H9 (cell line): ENCODE results near the gene KATNIP. TPM values are rescaled to one million over a fixed set of nuclear protein-coding genes. Genes with fewer than 3 reads are reported as not detected.

Source experiments
- DNase-seq: peaks from one replicate; pipeline ENCODE4 v3.0.0-alpha.2; 2017
- H2AFZ ChIP-seq: one replicate; pipeline ENCODE4 v1.6.1; 2013; ENCODE audit warnings: mild to moderate bottlenecking, low read length, control low read depth, moderate library complexity
- H2AK5ac ChIP-seq: 2 replicates; pipeline ENCODE4 v1.6.1; 2013; ENCODE audit warnings: low read length, control low read depth, mixed read lengths; ENCODE audit not compliant: insufficient read length
- H2BK120ac ChIP-seq: one replicate; pipeline ENCODE4 v1.6.1; 2013; ENCODE audit warnings: low read depth, mild to moderate bottlenecking, low read length, control low read depth, inconsistent platforms; ENCODE audit not compliant: poor library complexity, severe bottlenecking
- H2BK12ac ChIP-seq: 2 replicates; pipeline ENCODE4 v1.6.1; 2013; ENCODE audit warnings: low read length, control low read depth, mixed read lengths, low read depth; ENCODE audit not compliant: insufficient read length
- H2BK15ac ChIP-seq: 2 replicates; pipeline ENCODE4 v1.6.1; 2013; ENCODE audit warnings: low read depth, low read length, control low read depth
- H2BK20ac ChIP-seq: one replicate; pipeline ENCODE4 v1.6.1; 2013; ENCODE audit warnings: low read depth, mild to moderate bottlenecking, low read length, control low read depth, inconsistent platforms; ENCODE audit not compliant: poor library complexity, severe bottlenecking
- H2BK5ac ChIP-seq: 2 replicates; pipeline ENCODE4 v1.6.1; 2013; ENCODE audit warnings: low read length, control low read depth, mixed read lengths; ENCODE audit not compliant: insufficient read length
- H3K14ac ChIP-seq: 2 replicates; pipeline ENCODE4 v1.6.1; 2013; ENCODE audit warnings: low read length, control low read depth; ENCODE audit not compliant: insufficient read depth
- H3K18ac ChIP-seq: 2 replicates; pipeline ENCODE4 v1.6.1; 2013; ENCODE audit warnings: low read depth, mild to moderate bottlenecking, mixed read lengths, low read length, control low read depth; ENCODE audit not compliant: insufficient read length
- H3K23ac ChIP-seq: 2 replicates; pipeline ENCODE4 v1.6.1; 2013; ENCODE audit warnings: low read length, control low read depth, mixed read lengths, low read depth; ENCODE audit not compliant: insufficient read length
- H3K23me2 ChIP-seq: 2 replicates; pipeline ENCODE4 v1.6.1; 2013; ENCODE audit warnings: low read depth, mild to moderate bottlenecking, mixed read lengths, low read length, control low read depth; ENCODE audit not compliant: insufficient read length, poor library complexity, severe bottlenecking
- H3K27ac ChIP-seq: 2 replicates; pipeline ENCODE4 v1.5.1; 2013; ENCODE audit warnings: low read length, control low read depth, mixed read lengths, low read depth; ENCODE audit not compliant: insufficient read length
- H3K27me3 ChIP-seq: 2 replicates; pipeline ENCODE4 v1.6.1; 2013; ENCODE audit warnings: low read length, control low read depth, inconsistent platforms; ENCODE audit not compliant: insufficient read depth
- H3K4ac ChIP-seq: 2 replicates; pipeline ENCODE4 v1.6.1; 2013; ENCODE audit warnings: low read depth, mild to moderate bottlenecking, control low read depth, inconsistent platforms, low read length, moderate library complexity
- H3K4me1 ChIP-seq: 2 replicates; pipeline ENCODE4 v1.6.1; 2013; ENCODE audit warnings: low read length, control low read depth, inconsistent platforms; ENCODE audit not compliant: insufficient read depth
- H3K4me2 ChIP-seq: 2 replicates; pipeline ENCODE4 v1.6.1; 2013; ENCODE audit warnings: low read length, control low read depth, mixed read lengths; ENCODE audit not compliant: insufficient read length, insufficient read depth
- H3K56ac ChIP-seq: 2 replicates; pipeline ENCODE4 v1.6.1; 2013; ENCODE audit warnings: low read depth, mild to moderate bottlenecking, mixed read lengths, low read length, control low read depth; ENCODE audit not compliant: insufficient read length
- H3K79me1 ChIP-seq: 2 replicates; pipeline ENCODE4 v1.6.1; 2013; ENCODE audit warnings: low read depth, mild to moderate bottlenecking, moderate library complexity, low read length, control low read depth, inconsistent platforms; ENCODE audit not compliant: insufficient read depth, poor library complexity, severe bottlenecking
- H3K79me2 ChIP-seq: 2 replicates; pipeline ENCODE4 v1.6.1; 2013; ENCODE audit warnings: low read length, control low read depth, inconsistent platforms; ENCODE audit not compliant: insufficient read depth
- H3K9ac ChIP-seq: 2 replicates; pipeline ENCODE4 v1.6.1; 2013; ENCODE audit warnings: low read length, control low read depth, mixed read lengths; ENCODE audit not compliant: insufficient read length; ENCODE audit errors: extremely low read depth
- H3K9me3 ChIP-seq: one replicate; pipeline ENCODE4 v1.6.1; 2013; ENCODE audit warnings: low read depth, low read length, inconsistent platforms; ENCODE audit not compliant: control insufficient read depth
- H3T11ph ChIP-seq: one replicate; pipeline ENCODE4 v1.6.1; 2013; ENCODE audit warnings: mild to moderate bottlenecking, low read length, control low read depth, inconsistent platforms
- H4K20me1 ChIP-seq: one replicate; pipeline ENCODE4 v1.6.1; 2013; ENCODE audit not compliant: control insufficient read depth, insufficient read length, insufficient read depth
- H4K5ac ChIP-seq: 2 replicates; pipeline ENCODE4 v1.6.1; 2013; ENCODE audit warnings: low read depth, mild to moderate bottlenecking, mixed read lengths, low read length, control low read depth; ENCODE audit not compliant: insufficient read length
- H4K8ac ChIP-seq: replicated peaks from 2 replicates; pipeline ENCODE4 v1.6.1; 2013; ENCODE audit warnings: low read length, control low read depth, mixed read lengths, low read depth; ENCODE audit not compliant: insufficient read length
- H4K91ac ChIP-seq: 2 replicates; pipeline ENCODE4 v1.6.1; 2013; ENCODE audit warnings: low read depth, mild to moderate bottlenecking, moderate library complexity, mixed read lengths, low read length, control low read depth; ENCODE audit not compliant: insufficient read length
- H3K27ac Mint-ChIP-seq, 3 experiments: 2 replicates in 2 of 3; 3 replicates in 1 of 3; pipeline ENCODE4 v1.8.0; 2020 to 2021; ENCODE audit warnings: mixed read lengths in 3 of 3, mild to moderate bottlenecking in 1 of 3, moderate library complexity in 1 of 3
- H3K27me3 Mint-ChIP-seq: 2 replicates; pipeline ENCODE4 v1.8.0; 2021; ENCODE audit warnings: low read depth, mild to moderate bottlenecking, moderate library complexity, mixed read lengths
- H3K36me3 Mint-ChIP-seq, 3 experiments: 2 replicates in 2 of 3; 3 replicates in 1 of 3; pipeline ENCODE4 v1.8.0; 2020 to 2021; ENCODE audit warnings: low read depth in 3 of 3, mixed read lengths in 3 of 3; ENCODE audit not compliant: insufficient read depth in 1 of 3
- H3K4me1 Mint-ChIP-seq, 2 experiments: 2 replicates each; pipeline ENCODE4 v1.8.0; 2020; ENCODE audit warnings: mixed read lengths in 2 of 2
- H3K4me3 Mint-ChIP-seq, 2 experiments: 2 replicates in 1 of 2; 3 replicates in 1 of 2; pipeline ENCODE4 v1.8.0; 2020 to 2021; ENCODE audit warnings: mild to moderate bottlenecking in 2 of 2, mixed read lengths in 2 of 2, moderate library complexity in 1 of 2
- H3K9me3 Mint-ChIP-seq, 2 experiments: 2 replicates in 1 of 2; 3 replicates in 1 of 2; pipeline ENCODE4 v1.8.0; 2020; ENCODE audit warnings: mild to moderate bottlenecking in 2 of 2, mixed read lengths in 2 of 2, moderate library complexity in 1 of 2
- CTCF ChIP-seq: fragments of 200-600 bp; sonication (generic); conservative IDR thresholded peaks from 3 replicates; pipeline ENCODE4 v1.8.0; 2021; ENCODE audit warnings: antibody characterized with exemption, mild to moderate bottlenecking
- WGBS: extraction: QIAGEN DNeasy Blood & Tissue Kit; methylation state at CpG from one replicate; pipeline ENCODE4 v1.1.7; 2013; ENCODE audit warnings: missing lambda C conversion rate, low lambda C conversion rate, mixed read lengths; ENCODE audit not compliant: insufficient read length; ENCODE audit errors: extremely low coverage; 5-methylcytosine and 5-hydroxymethylcytosine counted together
- total RNA-seq: library from RNA; stranded (reverse); gene quantifications from 2 replicates; pipeline ENCODE4 v1.2.1, GENCODE V29; 2021

KATNIP gene
- total RNA-seq, 1 experiment from 2014 or later = 13.2 TPM

DNA sequence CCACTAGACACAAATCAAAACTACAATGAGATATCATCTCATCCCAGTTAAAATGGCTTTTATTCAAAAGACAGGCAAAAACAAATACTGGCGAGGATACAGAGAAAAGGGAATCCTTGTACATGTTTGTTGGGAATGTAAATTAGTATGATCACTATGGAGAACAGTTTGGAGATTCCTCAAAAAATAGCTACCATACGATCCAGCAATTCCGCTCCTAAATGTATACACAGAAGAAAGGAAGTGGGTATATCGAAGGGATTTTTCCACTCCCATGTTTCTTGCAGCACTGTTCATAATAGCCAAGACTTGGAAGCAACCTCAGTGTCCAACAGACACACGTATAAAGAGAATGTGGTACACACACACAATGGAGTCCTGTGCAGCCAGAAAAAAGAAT is 35.3 kb downstream of the KATNIP start:
- Histone ChIP-seq H3K56ac (no peak overlapping the region), H4K5ac (no peak overlapping the region), H3T11ph (no peak overlapping the region), H4K20me1 (no peaks in the 10 kb centered on the region), H2BK12ac (no peak overlapping the region), H3K4me1 (no peaks in the 10 kb centered on the region), H3K79me2 (no peaks in the 10 kb centered on the region), H3K23ac (no peak overlapping the region), H2BK5ac (no peak overlapping the region), H3K14ac (no peak overlapping the region), H2BK15ac (no peak overlapping the region), H2AFZ (no peak overlapping the region), H2BK20ac (no peak overlapping the region), H3K27ac (no peak overlapping the region), H3K4ac (no peak overlapping the region), H2AK5ac (no peak overlapping the region), H3K27me3 (no peaks in the 10 kb centered on the region), H2BK120ac (no peak overlapping the region), H4K8ac (no peak overlapping the region), H4K91ac (no peak overlapping the region), H3K9ac (no peak overlapping the region), H3K79me1 (no peaks in the 10 kb centered on the region), H3K9me3 (no peaks in the 10 kb centered on the region), H3K4me2 (no peak overlapping the region), H3K18ac (no peak overlapping the region), H3K23me2 (no peaks in the 10 kb centered on the region)
- Mint-ChIP-seq H3K9me3 (peaks cover 3 to 7% of the 10 kb centered on the region in 2 experiments; a peak in 3 of 5 replicates), H3K27ac (no peak overlapping the region), H3K4me1 (peaks cover 16% of the 10 kb centered on the region in 2 experiments), H3K4me3 (no peak overlapping the region), H3K36me3 (peaks cover 4 to 10% (median 4%) of the 10 kb centered on the region in 3 experiments; a peak in 6 of 7 replicates), H3K27me3 (no peaks in the 10 kb centered on the region)
- no peak for DNase-seq
- no peak for TF ChIP-seq CTCF
- WGBS = no CpG with 5 or more reads among the region's 5 CpGs
